Smooth muscle cell (in vitro differentiated cells): ENCODE data around the gene CEP170. TPM values are rescaled to one million over a fixed set of nuclear protein-coding genes. Genes with fewer than 3 reads are reported as not detected.
A peak's percentile ranks its signal among the peaks of the same experiment; 100 is the strongest.

Experiments used
- DNase-seq: peaks from one replicate; lab custom pipeline; 2025; ENCODE audit not compliant: unreplicated experiment; lab: John Stamatoyannopoulos, UW
- H2AFZ ChIP-seq: fragments of 200-600 bp; sonication (generic); 2 replicates; pipeline ENCODE4 v1.6.0; 2016; ENCODE audit warnings: antibody characterized with exemption, low read depth, mild to moderate bottlenecking
- H3F3A ChIP-seq: fragments of 200-600 bp; sonication (generic); 2 replicates; pipeline ENCODE4 v1.6.0; 2017; ENCODE audit warnings: antibody characterized with exemption, low read depth
- H3K27ac ChIP-seq: fragments of 200-600 bp; sonication (generic); 2 replicates; pipeline ENCODE4 v1.5.1; 2016; ENCODE audit warnings: low read depth, mild to moderate bottlenecking
- H3K27me3 ChIP-seq: fragments of 200-600 bp; sonication (generic); 2 replicates; pipeline ENCODE4 v1.6.1; 2016; ENCODE audit warnings: low read depth, mild to moderate bottlenecking
- H3K36me3 ChIP-seq: fragments of 200-600 bp; sonication (generic); 2 replicates; pipeline ENCODE4 v1.5.1; 2016; ENCODE audit warnings: low read depth
- H3K4me1 ChIP-seq: fragments of 200-600 bp; sonication (generic); 2 replicates; pipeline ENCODE4 v1.5.1; 2016; ENCODE audit warnings: low read depth
- H3K4me2 ChIP-seq: fragments of 200-600 bp; sonication (generic); 2 replicates; pipeline ENCODE4 v1.6.0; 2016; ENCODE audit warnings: mild to moderate bottlenecking
- H3K4me3 ChIP-seq: fragments of 200-600 bp; sonication (generic); 2 replicates; pipeline ENCODE4 v1.5.1; 2016; ENCODE audit warnings: mild to moderate bottlenecking
- H3K79me2 ChIP-seq: fragments of 200-600 bp; sonication (generic); 2 replicates; pipeline ENCODE4 v1.6.0; 2016; ENCODE audit warnings: low read depth, mild to moderate bottlenecking
- H3K9ac ChIP-seq: fragments of 200-600 bp; sonication (generic); 2 replicates; pipeline ENCODE4 v1.6.0; 2016; ENCODE audit warnings: low read depth
- H3K9me3 ChIP-seq: fragments of 200-600 bp; sonication (generic); replicated peaks from 2 replicates; pipeline ENCODE4 v1.5.1; 2016; ENCODE audit warnings: low read depth
- H4K20me1 ChIP-seq: fragments of 200-600 bp; sonication (generic); 2 replicates; pipeline ENCODE4 v1.6.0; 2016; ENCODE audit warnings: low read depth
- CTCF ChIP-seq: fragments of 200-600 bp; sonication (generic); IDR thresholded peaks from 2 replicates; pipeline ENCODE4 v1.5.1; 2017; ENCODE audit warnings: borderline replicate concordance, mild to moderate bottlenecking, antibody characterized with exemption; ENCODE audit not compliant: insufficient read depth, poor library complexity, severe bottlenecking
- WGBS: methylation state at CpG from one replicate; pipeline ENCODE4 v1.1.7; 2016; ENCODE audit warnings: low lambda C conversion rate; 5-methylcytosine and 5-hydroxymethylcytosine counted together
- polyA plus RNA-seq: library from polyadenylated mRNA; unstranded; fragments of >200 nt; fragmentation: Nextera tagmentation; extraction: Ambion mirVana; gene quantifications from 2 replicates; pipeline ENCODE4 v1.2.1, GENCODE V29; 2016
- total RNA-seq: library from RNA; depleted of rRNA; stranded (reverse); fragments of >200 nt; gene quantifications from 2 replicates; pipeline ENCODE4 v1.2.3, GENCODE V29; 2014

The CEP170 gene
- total and polyA plus RNA-seq, 2 experiments from 2014 or later: 76.0 to 145 TPM

- peak overlapping the region; percentile 59 for H3K9ac ChIP-seq
Measured at GRCh38 chr1:243269461-243269801, 14.3 kb upstream of the CEP170 start.

GRCh38 chr1:243268751-243269460, 13.8 kb upstream of the CEP170 start:
- Histone ChIP-seq H3K79me2 (peaks cover 21% of the 10 kb centered on the region), H4K20me1 (no peaks in the 10 kb centered on the region), H3K9me3 (no peaks in the 10 kb centered on the region), H2AFZ (peak overlapping the region; percentile 5), H3K4me1 (peaks cover 51% of the 10 kb centered on the region), H3F3A (peaks cover 54% of the 10 kb centered on the region), H3K27ac (peak overlapping the region; percentile 95), H3K4me3 (peak overlapping the region; percentile 20), H3K27me3 (no peaks in the 10 kb centered on the region), H3K9ac (peak overlapping the region; percentile 59), H3K4me2 (peak overlapping the region; percentile 82), H3K36me3 (no peaks in the 10 kb centered on the region)
- 35% methylated on average over 11 of the region's 13 CpGs for WGBS
- TF ChIP-seq CTCF: no peak
- no peak for DNase-seq

More at GRCh38 chr1:243269461-243269801, 14.3 kb upstream of the CEP170 start:
- Histone ChIP-seq H3K4me3 (no peak overlapping the region), H3K36me3 (no peaks in the 10 kb centered on the region), H3K27ac (peak overlapping the region; percentile 95), H3F3A (peaks cover 49% of the 10 kb centered on the region), H3K9me3 (no peaks in the 10 kb centered on the region), H3K4me1 (peaks cover 51% of the 10 kb centered on the region), H3K4me2 (peak overlapping the region; percentile 82), H4K20me1 (no peaks in the 10 kb centered on the region), H3K79me2 (peaks cover 26% of the 10 kb centered on the region), H2AFZ (peak overlapping the region; percentile 5), H3K27me3 (no peaks in the 10 kb centered on the region)
- WGBS: 45% methylated on average over 4 of the region's 4 CpGs
- DNase-seq: no peak
- no peak for TF ChIP-seq CTCF

- Histone ChIP-seq H3K36me3 (no peaks in the 10 kb centered on the region), H3K9me3 (no peaks in the 10 kb centered on the region), H3K4me2 (peak overlapping the region; percentile 82), H3K27me3 (no peaks in the 10 kb centered on the region), H2AFZ (no peak overlapping the region), H3K79me2 (peaks cover 17% of the 10 kb centered on the region), H3K4me3 (peak overlapping the region; percentile 20), H4K20me1 (no peaks in the 10 kb centered on the region), H3F3A (peaks cover 60% of the 10 kb centered on the region), H3K4me1 (peaks cover 51% of the 10 kb centered on the region), H3K9ac (peak overlapping the region; percentile 59), H3K27ac (peak overlapping the region; percentile 95)
- 43% methylated on average over 12 of the region's 12 CpGs for WGBS
- DNase-seq: no peak
- TF ChIP-seq CTCF: no peak
Measured at GRCh38 chr1:243267914-243268653, 13.0 kb upstream of the CEP170 start.
